ENCODE measurements around the gene PKD1.
"Not testable (repeated sequence)": the region's sequence is repeated elsewhere in the genome, so short reads cannot be mapped to it uniquely, and the experiment has no call there.

The PKD1 gene

DNA sequence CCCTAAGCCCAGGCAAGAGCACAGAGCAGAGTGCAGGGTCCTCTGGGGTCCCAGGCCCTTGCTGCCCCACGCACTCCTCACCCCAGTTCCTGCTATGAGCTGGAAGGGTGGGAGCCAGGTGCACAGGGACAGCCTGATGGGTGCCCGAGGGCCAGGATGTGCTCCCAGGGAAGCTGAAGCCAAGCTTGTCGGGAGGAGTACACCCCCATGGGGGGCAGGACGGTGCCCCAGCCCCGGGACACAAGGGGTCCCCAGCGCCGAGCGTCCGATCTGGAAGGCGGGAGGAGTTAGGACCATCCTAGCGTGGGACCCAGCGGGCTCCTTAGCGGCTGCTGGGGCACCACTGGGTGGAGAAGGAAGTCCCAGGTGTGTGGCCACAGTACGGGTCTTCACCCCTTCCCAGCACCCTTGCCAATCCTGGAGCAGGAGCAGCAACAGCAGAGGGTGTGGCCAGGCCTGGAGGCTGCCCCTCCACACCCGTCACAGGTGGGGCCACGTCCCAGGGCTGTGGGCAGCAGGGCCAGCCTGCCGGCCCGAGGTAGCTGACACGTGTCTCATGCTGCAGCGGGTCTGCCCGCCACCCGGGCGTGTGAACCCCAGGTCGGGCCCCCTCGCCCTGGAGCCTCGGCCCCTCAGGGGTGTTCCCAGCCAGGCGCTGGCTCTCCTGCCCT is 11.9 kb downstream of the PKD1 start:
- not testable (repeated sequence) for DNase-seq (ENCODE audit: low read depth)

DNA sequence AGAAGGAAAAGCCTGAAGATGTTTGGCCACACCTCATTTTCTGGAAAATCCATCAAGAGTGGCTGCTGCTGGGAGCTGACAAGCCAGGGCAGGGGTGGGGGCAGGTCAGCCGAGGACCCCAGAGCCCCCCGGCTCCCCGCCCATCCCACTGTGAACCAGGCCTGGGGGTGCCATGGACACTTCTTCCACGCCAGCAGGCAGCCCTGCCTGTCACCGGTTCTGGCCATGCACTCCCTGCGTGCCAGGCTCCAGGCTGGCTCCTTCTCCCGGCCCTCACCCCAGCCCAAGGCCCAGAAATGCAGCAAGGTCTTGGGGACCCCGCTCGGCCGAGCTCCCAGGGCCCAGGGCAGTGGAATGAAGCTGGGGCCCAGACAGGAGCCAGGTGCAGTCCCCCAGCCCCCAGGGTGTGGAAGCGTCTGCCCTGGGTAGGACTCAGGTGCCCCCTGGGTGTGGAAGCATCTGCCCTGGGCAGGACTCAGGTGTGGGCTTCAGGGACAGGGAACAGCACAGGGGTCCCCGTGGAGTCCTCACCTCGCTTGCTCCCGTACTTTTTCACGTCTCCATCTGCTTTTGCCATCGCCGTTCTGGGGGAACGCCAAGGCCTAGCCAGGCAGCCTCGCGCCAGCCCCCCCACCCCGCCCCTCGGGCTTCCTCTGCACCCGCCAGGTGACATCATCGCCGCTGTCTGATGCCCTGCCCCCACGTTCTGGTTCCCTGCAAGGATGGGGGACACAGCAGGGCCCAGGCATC is 12.6 kb downstream of the PKD1 start:
- DNase-seq (ENCODE audit: low read depth): not testable (repeated sequence)

DNA sequence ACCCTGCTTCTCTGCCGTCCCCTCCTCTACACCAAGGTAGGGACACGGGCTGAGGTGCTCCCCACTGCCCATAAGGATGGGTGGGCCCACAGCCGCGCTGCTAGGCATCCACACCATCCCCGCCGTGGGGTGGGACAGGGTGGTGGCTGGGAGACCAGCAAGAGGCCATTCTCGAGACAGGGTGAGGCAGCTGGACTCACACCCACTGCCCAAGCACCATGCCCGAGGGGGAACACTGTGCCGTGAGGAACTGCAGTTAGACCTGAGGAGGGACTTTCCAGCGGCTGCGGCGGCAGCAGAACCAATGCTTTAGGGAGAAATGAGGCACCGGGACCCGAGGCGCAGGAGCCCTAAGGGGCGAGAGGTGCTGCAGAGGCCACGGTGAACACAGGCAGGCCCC is 13.3 kb downstream of the PKD1 start:
- DNase-seq (ENCODE audit: low read depth): no peak

DNA sequence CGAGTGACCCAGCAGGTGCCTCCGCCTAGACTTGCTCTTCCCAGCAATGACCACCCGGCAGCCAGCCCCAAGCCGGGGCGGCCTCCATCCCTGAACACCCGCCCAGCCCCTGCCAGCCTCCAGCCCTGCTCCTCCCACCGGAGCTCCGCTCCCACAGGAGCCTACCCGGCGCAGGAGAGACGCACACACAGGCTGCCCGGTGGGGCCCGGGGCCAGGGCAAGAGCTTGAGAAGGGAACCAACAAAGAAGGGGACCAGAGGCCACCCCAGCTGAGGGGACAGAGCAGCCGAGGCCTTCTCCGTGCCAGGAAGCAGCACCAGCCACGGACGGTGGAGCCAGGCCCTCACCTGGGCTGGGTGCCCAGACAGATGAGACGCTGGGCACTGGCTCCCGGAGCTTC is 13.8 kb downstream of the PKD1 start:
- no peak for DNase-seq (ENCODE audit: low read depth)

DNA sequence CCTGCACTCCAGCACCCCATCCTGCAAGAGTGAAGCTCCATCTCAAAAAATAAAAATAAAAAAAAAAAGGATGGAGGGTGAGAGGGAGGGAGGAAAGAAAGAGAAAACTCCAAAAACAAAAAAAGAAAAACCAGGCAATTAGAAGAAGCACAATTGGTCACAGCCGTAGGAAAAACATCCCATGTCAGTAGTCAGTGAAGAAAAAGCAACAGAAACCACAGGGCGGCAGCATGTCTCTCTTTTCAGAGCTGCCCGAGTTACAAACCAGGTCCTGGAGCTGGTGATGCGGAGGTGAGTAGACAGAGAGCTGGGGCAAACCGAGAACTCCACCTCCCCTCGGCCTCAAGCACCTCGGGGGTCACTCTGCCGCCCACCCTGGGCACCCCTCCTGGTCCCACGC is 14.4 kb downstream of the PKD1 start:
- not testable (repeated sequence) for DNase-seq (ENCODE audit: low read depth)

DNA sequence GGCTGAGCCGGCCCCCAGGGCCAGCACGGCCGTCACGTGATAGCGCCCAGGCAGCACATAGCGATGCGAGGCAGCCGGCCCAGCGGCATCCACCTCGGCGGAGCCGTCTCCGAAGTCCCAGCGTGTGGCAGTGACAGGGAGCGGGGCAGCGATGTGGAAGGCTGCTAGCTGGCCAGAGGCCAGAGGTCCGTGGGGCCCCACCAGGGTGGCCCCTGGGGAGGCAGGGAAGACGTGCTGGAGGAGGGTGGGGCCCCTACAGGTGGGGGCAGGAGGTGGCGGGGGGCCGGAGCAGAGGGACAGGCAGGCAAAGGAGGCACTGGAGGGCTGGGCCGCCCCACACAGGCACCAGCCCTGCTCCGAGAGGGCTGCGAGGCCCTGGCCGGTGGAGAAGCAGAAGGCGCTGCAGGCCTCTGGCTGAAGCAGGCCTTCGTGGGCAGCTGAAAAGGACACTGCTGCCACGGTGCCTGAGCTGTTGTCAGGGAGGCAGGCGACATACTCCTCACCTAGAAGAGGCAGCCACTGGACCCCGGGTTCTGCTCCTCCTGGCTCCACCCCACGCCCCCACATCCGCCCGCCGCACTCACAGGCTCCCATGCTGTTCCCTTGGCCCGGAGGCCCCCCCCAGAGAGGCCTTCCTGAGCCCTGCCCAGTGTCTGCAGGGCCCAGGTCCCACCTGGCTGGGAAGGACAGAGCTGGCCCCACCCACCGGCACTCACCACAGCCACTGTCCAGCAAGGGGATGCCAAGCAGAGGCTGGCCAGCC is 17.6 kb downstream of the PKD1 start:
- not testable (repeated sequence) for DNase-seq (ENCODE audit: low read depth)

DNA sequence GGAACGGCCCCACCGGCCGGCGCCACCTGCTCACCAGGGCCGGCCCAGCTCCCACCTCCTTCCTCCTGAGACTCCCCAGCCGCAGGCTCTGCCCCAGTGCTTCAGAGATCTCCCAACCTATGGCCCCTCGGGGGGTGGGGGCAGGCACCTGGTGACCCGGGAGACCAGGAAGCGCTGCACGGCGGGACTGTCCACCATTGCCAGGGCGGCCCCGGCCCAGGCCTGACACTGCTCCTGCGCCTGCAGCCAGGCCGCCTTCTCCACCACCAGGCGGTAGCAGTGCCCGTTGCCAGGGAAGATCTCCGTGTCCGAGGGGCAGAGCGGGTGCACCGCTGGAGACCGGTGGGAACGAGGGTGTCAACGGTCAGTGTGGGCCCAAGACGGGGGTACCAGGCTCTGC is 18.4 kb downstream of the PKD1 start:
- DNase-seq (ENCODE audit: low read depth): not testable (repeated sequence)

DNA sequence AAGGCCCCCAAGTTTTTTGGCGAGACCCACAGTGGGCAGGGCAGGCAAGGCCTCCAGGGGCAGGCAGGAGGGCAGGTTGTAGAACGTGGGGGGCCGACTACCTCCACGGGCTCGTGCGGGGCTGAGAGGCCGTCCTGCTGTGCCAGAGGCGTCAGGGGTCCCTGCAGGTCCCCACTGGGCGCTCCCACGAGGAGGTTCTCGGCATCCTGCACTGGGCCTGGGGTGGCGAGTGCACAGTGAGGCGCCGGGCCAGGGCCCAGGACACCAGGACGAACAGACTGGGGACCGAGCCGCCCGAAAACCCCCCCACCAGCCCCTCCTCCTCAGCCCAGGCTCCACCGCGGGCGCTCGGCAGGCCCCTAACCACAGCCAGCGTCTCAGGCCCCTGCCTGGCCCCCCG is 19.3 kb downstream of the PKD1 start:
- not testable (repeated sequence) for DNase-seq (ENCODE audit: low read depth)

DNA sequence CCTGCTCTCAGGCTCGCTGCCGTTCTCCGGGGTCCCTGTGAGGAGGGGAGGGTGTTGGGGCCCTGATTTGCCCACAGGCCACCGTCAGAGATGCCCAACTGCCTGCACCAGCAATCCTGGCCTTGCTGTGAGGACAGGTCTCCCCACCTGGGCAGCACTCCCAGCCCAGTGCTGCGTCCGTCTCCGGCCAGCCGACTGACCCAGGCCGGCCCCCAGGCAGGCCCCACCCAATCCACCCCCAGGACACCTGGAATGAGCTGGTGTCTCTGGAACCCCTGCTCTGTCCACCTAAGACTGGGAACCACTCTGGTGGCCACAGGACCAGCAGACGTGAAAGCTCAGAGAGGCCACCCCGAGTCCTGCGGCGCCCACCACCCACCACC is 20.1 kb downstream of the PKD1 start:
- DNase-seq (ENCODE audit: low read depth): no peak

DNA sequence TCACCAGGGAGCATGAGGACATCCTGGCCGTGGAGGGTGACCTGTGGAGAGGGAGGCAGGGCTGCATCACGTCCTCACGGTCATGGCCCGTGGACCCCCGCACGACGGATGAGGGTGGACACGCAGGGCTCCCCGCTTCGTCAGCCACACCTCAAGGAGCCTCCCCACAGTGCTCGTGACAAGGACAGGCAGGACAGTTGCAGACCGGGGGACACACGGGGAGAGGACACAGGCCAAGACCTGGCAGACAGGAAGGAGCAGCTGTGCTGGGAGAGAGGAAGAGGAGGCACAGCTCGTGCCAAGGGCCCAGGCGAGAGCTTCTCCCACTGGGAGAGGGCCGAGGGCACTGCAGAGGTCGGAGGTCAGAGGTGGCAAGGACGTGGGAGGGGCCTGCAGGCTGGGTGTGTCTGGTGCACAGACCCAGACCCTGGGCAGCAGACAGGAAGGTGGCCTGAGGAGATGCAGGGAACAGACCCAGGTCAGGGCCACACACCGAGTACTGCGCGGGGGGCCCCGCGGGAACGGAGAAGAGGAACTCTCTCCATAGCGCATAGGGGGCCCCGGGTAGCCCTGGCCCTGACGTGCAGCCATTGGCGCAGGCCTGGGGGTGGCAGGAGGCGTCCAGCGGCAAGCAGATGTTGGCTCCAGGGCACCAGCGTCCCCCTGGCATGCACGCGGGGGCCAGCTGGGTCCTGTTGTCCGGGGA is 20.7 kb downstream of the PKD1 start:
- DNase-seq (ENCODE audit: low read depth): not testable (repeated sequence)

DNA sequence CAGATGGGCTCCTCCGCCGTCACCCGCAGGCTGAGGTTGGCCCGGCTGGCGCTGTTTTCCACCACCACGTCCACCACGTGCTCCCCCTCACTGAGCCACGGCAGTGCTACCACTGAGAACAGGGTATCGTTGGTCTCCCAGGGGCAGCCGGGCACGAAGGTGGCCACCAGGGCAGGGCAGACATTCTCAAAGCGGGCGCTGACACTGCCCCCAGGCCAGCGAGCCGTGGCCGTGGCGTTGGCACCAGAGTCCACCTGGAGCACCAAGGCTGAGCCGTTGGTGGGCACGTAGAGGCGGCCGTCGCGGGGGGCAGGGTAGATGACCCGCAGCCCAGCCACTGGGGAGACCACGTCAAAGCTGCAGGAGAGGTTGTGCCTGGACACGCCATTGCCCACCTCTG is 21.5 kb downstream of the PKD1 start:
- DNase-seq (ENCODE audit: low read depth): not testable (repeated sequence)

DNA sequence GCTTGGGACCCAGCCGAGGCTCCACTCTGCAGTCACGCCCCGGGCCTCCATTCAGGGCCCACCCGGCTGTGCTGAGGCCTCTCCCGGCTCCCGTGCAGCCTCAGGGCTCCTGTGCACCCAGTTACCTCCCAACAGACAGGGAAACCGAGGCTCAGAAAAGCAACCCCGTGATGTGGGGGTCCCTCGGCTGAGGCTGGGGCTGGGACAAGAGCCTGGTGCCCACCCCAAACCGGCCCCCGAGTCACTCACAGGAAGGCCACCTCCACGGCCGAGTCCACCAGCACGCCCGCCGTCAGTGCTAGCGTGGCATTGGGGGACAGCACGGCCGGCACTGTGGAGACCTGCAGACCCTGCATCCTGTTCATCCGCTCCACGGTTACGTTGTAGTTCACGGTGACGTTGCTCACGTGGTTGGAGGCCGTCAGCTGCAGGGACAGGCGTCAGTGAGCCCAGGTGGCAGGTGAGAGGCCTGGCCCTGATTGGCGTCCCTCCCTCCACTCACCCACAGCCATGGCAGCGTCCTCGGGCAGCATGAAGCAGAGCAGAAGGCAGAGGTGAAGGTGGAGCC is 23.1 kb downstream of the PKD1 start:
- DNase-seq (ENCODE audit: low read depth): not testable (repeated sequence)

DNA sequence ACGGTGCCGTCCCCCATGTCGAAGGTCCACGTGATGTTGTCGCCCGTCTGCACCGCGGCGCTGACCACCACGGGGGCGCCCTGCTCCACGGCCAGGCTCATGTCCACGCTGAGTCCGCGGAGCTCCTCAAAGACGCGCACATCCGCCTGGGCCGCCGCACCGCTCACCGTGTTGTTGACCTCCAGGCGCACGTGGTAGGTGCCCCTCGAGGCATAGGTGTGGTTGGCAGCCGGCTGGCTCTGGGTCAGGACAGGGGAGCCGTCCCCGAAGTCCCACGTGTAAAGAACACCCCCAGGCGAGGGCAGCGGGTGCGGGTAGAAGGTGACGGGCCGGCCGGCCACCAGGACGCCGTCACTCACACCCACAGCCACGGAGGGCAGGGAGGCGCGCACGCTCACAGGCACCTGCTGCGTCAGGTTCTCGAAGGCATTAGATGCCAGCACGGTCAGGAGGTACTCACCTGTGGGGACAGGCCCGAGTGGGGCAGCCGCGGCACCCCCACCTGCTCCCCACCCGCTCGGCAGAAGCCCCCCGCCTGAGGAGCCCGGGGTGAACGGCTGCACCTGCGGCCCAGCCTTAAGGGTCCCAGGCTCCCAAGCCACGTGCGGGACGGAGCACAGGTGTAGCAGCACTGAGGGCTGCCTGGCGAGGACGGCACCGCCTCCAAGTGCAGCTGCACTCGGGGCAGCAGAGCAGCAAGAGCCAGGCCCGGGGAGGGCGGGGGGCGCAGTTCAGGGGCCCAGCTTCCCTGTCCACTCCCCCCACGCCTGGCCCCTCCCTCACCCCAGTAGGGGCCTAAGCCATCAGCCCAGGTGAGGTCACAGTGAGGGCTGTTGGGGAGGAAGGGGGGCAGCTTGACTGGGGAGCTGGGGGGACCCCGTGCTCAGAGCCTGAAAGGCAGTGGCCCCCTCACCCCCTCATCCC is 24.0 kb downstream of the PKD1 start:
- not testable (repeated sequence) for DNase-seq (ENCODE audit: low read depth)

DNA sequence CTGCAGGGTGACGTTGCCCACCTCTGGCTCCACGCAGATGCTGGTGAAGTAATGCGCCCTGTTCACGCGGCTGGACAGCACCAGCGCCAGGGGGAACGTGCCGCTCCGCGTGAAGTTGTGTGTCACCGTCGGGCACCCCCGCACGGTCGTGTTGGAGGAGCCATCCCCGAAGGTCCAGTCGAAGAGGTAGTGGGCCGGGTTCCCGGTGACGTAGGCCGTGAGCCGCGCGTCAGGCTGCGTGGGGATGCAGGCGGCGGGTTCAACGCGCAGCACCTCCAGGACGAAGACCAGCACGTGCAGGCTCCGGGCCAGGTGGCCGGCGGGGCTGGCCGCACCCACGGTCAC is 24.7 kb downstream of the PKD1 start:
- not testable (repeated sequence) for DNase-seq (ENCODE audit: low read depth)

DNA sequence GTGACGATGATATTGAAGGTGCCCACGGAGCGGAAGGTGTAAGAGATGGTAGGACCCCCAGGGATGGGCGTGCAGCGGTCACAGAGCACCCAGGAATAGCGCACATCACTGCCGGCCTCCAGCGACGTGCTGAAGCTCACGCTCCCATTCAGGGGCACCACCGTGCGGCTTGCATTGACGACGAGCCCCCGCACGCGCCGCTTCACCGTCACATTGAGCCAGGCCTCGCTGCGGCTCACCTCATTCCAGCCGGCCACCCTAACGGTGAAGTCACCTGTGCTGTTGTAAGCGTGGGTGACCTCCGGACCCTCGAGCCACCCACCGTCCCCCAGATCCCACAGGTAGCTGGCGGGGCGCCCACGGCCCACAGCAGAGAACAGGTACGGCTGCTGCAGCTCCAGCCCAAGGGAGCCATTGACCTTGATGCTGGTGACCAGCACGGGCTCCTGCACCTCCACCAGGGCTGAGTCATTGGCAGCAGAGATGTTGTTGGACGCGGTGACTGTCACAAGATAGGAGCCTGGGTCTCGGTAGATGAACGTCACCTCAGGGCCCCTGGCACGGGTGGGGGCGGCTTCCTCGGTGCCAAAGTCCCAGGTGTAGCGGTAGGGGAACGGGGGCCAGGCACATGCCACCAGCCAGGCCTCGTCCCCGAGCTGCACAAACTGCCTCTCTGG is 25.2 kb downstream of the PKD1 start:
- DNase-seq (ENCODE audit: low read depth): not testable (repeated sequence)

DNA sequence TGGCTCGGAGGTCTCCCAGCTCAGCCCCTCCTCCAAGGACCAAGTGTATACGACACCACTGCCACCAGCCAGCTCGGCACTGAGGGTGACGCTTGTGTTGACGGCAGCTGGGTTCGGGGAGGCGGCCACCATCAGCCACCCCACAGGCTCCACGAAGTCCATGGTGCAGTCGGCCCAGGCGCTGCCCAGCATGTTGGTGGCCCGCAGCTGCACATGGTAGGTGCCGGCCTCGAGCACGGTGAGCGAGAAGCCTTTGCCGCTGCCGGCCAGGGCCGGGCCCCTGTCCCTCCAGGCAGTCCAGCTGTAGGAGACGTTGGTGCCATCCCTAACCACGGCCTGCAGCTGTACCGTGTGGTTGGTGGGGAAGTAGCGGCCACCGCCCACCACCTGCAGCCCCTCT is 25.8 kb downstream of the PKD1 start:
- DNase-seq (ENCODE audit: low read depth): not testable (repeated sequence)

DNA sequence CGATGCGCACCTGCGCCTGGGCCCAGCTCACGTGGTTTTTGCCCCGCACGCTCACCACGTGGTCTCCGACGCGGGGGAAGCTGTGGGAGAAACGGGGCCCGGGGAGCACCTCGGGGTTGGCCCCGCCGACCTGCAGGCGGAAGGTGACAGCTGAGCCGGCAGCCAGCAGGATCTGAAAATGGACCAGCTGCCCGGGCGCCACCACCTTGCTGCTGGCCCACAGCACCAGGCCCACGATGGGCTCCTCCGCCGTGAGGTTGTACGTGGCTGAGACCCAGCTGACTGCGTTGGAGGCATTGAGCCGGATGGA is 26.5 kb downstream of the PKD1 start:
- DNase-seq (ENCODE audit: low read depth): not testable (repeated sequence)

DNA sequence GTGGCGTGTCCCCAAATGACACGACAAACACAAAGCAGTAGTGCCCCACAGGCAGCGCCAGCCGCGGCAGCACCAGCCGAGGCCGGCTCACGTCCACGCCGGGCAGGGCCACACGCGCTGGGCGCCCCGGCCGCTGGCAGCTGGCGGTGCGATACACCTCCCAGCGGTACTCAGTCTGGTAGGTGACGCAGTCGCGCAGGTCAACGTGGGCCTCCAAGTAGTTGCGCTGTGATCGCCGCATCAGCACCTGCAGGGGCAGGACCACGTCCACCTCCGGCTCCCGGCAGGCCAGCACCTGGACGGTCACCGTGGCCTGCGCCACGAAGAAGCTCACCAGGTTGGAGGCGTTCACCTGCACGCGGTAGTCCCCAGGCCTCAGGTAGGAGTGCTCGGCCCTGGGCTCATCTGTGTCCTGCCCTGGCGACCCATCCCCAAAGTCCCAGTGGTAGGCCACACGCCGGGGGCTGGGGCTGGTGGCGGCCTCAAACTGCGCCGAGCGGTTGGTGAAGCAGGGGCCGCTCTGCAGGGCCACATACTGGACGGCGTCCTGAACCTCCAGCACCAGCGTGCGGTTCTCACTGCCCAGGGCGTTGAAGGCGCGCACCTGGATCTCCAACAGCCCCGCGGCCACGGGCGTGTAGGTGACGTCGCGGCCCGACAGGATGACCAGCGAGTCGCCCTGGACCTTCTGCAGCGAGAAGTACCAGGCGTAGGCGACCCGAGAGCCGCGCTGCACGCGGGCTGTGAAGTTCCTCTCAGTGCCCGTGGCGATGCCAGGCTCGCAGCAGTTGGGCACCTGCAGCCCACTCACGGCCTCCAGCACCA is 27.0 kb downstream of the PKD1 start:
- not testable (repeated sequence) for DNase-seq (ENCODE audit: low read depth)

DNA sequence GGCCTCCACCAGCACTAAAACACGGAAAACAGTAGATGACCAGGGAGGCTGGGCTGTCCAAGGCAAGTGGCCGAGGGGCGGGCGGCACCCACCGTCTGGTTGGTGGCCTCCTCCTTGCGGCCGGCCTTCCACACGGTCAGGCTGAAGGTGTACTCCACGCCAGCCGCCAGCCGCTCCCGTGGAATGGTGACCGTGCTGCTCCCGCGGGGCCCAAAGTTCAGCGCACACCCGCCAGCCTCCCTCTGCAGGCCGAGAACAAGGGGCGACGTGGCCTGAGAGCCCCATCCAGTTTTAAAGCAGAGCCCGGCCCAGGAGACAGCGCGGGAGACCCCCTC is 27.9 kb downstream of the PKD1 start:
- not testable (repeated sequence) for DNase-seq (ENCODE audit: low read depth)
